ENCODE data around the gene VMP1. TPM values are rescaled to one million over a fixed set of nuclear protein-coding genes. Genes with fewer than 3 reads are reported as not detected.

The VMP1 gene
- total and polyA plus RNA-seq, 2 donors from 2014 or later, result 96.4 to 338 TPM

DNA sequence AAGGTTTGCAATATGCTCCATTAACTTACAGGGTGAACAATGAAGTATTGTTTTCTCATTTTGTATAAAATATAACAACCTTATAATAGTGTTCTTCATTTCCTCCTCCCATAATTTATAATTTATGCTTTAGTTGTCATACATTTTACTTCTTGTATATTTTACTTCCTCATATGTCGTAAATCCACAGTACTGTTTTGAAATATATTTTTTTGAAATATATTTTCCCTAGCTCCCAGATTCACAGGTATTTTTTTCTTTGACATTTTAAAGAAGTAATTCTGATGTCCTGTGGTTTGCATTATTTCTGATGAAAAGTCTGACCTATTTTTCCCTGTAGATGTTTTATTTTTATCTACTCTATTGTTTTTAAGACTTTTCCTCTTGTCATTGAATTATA, 52.7 kb downstream of the VMP1 start:
- intact Hi-C loops (cut with DNase I), result no loop called here
- Histone ChIP-seq H3K4me1 (ENCODE audit: control insufficient read depth in 2 of 3, insufficient read depth in 2 of 3, low read depth in 1 of 3, low read length in 3 of 3) (peaks cover 0 to 24% (median 4%) of the 10 kb centered on the region in 3 donors), H3K27me3 (ENCODE audit: control insufficient read depth, insufficient read depth, low read length) (no peaks in the 10 kb centered on the region), H3K27ac (ENCODE audit: low read depth in 2 of 2, low read length in 2 of 2) (no peak overlapping the region), H3K36me3 (ENCODE audit: control insufficient read depth in 2 of 3, insufficient read depth in 3 of 3, low read length in 3 of 3) (peaks cover 0 to 3% (median 1%) of the 10 kb centered on the region in 3 donors), H3K9ac (ENCODE audit: low read length in 3 of 3) (no peak overlapping the region), H3K9me3 (ENCODE audit: control insufficient read depth in 2 of 3, insufficient read depth in 1 of 3, low read length in 3 of 3) (no peaks in the 10 kb centered on the region), H3K4me3 (ENCODE audit: low read length in 3 of 3) (no peak overlapping the region)
- FAIRE-seq, result no peak
- DNase-seq, result no peak
- TF ChIP-seq, protein P1, sequence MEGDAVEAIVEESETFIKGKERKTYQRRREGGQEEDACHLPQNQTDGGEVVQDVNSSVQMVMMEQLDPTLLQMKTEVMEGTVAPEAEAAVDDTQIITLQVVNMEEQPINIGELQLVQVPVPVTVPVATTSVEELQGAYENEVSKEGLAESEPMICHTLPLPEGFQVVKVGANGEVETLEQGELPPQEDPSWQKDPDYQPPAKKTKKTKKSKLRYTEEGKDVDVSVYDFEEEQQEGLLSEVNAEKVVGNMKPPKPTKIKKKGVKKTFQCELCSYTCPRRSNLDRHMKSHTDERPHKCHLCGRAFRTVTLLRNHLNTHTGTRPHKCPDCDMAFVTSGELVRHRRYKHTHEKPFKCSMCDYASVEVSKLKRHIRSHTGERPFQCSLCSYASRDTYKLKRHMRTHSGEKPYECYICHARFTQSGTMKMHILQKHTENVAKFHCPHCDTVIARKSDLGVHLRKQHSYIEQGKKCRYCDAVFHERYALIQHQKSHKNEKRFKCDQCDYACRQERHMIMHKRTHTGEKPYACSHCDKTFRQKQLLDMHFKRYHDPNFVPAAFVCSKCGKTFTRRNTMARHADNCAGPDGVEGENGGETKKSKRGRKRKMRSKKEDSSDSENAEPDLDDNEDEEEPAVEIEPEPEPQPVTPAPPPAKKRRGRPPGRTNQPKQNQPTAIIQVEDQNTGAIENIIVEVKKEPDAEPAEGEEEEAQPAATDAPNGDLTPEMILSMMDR (IDR thresholded peaks at IDR 0.05; ENCODE audit: borderline replicate concordance, extremely low read depth, insufficient read depth), result no peak

DNA sequence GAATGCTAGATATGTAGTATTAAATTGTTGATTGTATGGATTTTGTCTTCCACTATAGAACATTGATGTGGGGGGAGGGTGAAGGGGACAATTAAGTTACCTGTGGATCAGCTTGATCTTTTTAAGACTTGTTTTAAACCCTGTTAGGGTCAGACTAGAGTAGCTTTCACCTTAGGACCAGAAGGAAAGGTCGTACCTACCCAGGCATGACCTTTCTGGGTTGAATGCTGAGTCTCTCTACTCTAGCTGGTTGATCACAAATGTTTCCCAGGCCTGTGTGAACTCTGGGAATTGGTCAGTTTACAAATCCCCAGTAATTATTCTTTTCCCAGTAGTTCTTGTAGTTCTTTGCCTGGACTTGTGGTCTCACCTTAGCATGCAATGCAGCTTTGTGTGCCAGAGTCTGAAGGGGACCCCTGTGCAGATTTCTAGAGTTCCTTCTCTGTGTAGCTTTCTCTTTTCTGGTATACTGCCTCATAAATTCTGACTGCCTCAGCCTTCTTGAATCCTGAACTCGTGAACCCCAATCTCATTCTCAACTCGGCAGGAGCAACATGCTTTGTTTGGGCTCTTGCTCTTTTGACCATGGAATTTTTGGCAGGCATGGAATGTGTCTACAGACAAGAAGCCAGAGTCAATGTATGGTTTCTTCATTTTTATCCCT, 54.1 kb downstream of the VMP1 start:
- Histone ChIP-seq H3K27ac (ENCODE audit: low read depth in 2 of 2, low read length in 2 of 2) (peak overlapping the region; percentile 26 to 59), H3K27me3 (ENCODE audit: control insufficient read depth, insufficient read depth, low read length) (no peaks in the 10 kb centered on the region), H3K36me3 (ENCODE audit: control insufficient read depth in 2 of 3, insufficient read depth in 3 of 3, low read length in 3 of 3) (peaks cover 0 to 4% (median 3%) of the 10 kb centered on the region in 3 donors), H3K4me3 (ENCODE audit: low read length in 3 of 3) (no peak overlapping the region), H3K4me1 (ENCODE audit: control insufficient read depth in 2 of 3, insufficient read depth in 2 of 3, low read depth in 1 of 3, low read length in 3 of 3) (peaks cover 0 to 18% (median 4%) of the 10 kb centered on the region in 3 donors), H3K9me3 (ENCODE audit: control insufficient read depth in 2 of 3, insufficient read depth in 1 of 3, low read length in 3 of 3) (no peaks in the 10 kb centered on the region), H3K9ac (ENCODE audit: low read length in 3 of 3) (no peak overlapping the region)
- DNase-seq (peak in 3 of 5 donors; percentile 14 to 81 (median 62)), FAIRE-seq (no peak)
- intact Hi-C loops (cut with DNase I), result no loop called here
- TF ChIP-seq, protein P1 (IDR thresholded peaks at IDR 0.05; ENCODE audit: borderline replicate concordance, extremely low read depth, insufficient read depth), result no peak

DNA sequence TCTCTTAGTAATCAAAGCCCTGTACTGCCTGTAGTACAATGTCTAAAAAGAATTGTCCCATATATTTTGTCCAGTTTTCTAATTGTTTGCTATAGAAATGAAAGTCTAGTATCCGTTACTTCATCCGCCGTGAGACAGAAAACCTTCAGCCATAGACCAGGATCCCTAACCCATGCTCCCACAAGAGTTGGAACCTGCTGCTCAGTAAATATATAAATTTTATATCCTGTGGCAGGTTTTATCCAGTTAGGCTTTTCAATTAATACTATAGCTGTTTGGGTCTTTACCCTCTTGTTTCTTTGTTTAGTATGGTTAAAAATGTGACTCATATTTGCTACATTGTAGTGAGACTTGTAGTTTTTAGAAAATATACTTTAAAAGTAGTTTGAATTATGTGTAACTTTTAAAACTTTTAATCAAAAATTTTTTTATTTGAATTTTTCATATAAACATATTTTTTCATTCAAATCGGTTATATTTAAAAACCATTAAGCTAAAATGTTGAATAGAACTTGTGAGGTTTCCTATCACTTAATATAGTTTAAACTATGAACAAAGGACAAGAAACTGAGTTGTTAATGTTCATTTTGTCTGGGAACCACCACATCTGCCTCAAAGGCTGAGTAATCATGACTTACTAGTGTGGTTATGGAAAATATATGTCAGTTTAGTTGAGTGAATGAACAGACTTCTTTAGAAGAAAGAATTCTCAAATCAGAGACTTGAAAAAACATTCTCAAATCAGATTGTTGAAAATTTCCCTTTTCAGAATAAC, 54.8 kb downstream of the VMP1 start:
- peak overlapping the region; percentile 7 to 26 for H3K27ac ChIP-seq (ENCODE audit: low read depth in 2 of 2, low read length in 2 of 2)
- H3K4me1 ChIP-seq (ENCODE audit: control insufficient read depth in 2 of 3, insufficient read depth in 2 of 3, low read depth in 1 of 3, low read length in 3 of 3), result peaks cover 0 to 13% (median 4%) of the 10 kb centered on the region in 3 donors
- TF ChIP-seq, protein P1 (IDR thresholded peaks at IDR 0.05; ENCODE audit: borderline replicate concordance, extremely low read depth, insufficient read depth), result no peak
- no peak overlapping the region for H3K4me3 ChIP-seq (ENCODE audit: low read length in 3 of 3)
- DNase-seq, result peak in 1 of 5 donors; percentile 25
- peak; percentile 61 for FAIRE-seq
- no peaks in the 10 kb centered on the region for H3K27me3 ChIP-seq (ENCODE audit: control insufficient read depth, insufficient read depth, low read length)
- intact Hi-C loops (cut with DNase I), result no loop called here
- peaks cover 0 to 4% (median 3%) of the 10 kb centered on the region in 3 donors for H3K36me3 ChIP-seq (ENCODE audit: control insufficient read depth in 2 of 3, insufficient read depth in 3 of 3, low read length in 3 of 3)
- no peak overlapping the region for H3K9ac ChIP-seq (ENCODE audit: low read length in 3 of 3)
- no peaks in the 10 kb centered on the region for H3K9me3 ChIP-seq (ENCODE audit: control insufficient read depth in 2 of 3, insufficient read depth in 1 of 3, low read length in 3 of 3)

Measured in kidney (tissue), 14 donors.